ENCODE data around the gene C2orf76.

DNA sequence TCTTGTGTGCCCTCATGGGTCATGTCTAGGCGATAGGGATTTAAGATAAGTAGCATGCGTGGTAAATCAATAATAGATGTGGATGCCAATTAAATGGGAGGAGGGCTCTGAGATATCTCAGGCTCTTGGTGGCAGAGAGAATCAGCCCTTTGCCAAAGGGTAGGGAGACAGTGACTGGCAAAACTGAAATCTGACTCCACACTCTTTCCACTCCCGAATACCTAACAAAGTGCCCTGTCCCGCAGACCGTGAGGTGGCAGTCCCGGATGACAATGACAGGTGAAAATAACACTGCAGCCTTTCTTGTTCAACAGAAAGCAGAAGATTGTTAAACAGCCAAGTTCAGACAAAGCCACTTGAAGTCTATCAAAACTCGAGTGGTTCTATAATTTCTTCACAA lies 47.0 kb downstream of the C2orf76 start:
- no peak for TF ChIP-seq POLR2A (IDR thresholded peaks at IDR 0.05)
- TF ChIP-seq, protein P1, sequence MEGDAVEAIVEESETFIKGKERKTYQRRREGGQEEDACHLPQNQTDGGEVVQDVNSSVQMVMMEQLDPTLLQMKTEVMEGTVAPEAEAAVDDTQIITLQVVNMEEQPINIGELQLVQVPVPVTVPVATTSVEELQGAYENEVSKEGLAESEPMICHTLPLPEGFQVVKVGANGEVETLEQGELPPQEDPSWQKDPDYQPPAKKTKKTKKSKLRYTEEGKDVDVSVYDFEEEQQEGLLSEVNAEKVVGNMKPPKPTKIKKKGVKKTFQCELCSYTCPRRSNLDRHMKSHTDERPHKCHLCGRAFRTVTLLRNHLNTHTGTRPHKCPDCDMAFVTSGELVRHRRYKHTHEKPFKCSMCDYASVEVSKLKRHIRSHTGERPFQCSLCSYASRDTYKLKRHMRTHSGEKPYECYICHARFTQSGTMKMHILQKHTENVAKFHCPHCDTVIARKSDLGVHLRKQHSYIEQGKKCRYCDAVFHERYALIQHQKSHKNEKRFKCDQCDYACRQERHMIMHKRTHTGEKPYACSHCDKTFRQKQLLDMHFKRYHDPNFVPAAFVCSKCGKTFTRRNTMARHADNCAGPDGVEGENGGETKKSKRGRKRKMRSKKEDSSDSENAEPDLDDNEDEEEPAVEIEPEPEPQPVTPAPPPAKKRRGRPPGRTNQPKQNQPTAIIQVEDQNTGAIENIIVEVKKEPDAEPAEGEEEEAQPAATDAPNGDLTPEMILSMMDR (IDR thresholded peaks at IDR 0.05) = no peak

All from thyroid gland (tissue), 4 donors.